Activated CD8-positive, alpha-beta T cell treated with anti-CD3 and anti-CD28 coated beads for 36 hours (primary cell): Measurements from ENCODE around the gene CIDEC. TPM values are rescaled to one million over a fixed set of nuclear protein-coding genes. Genes with fewer than 3 reads are reported as not detected.
"Not testable (repeated sequence)": the region's sequence is repeated elsewhere in the genome, so short reads cannot be mapped to it uniquely, and the experiment has no call there.

ENCODE experiments used
- ATAC-seq: fragments of 200-7000 bp; cut with Tn5 transposase; one replicate; pipeline ENCODE4 v1.10.0; 2021; ENCODE audit warnings: mild to moderate bottlenecking, moderate library complexity
- CTCF ChIA-PET: fragments of 350-600 bp; sonication (Branson Sonifier 250); formaldehyde crosslinking; loops from one replicate; lab custom pipeline; 2021; ENCODE audit warnings: antibody characterized with exemption; lab: Charles Lee
- POLR2A ChIA-PET: fragments of 350-600 bp; sonication (Branson Sonifier 250); formaldehyde crosslinking; loops from one replicate; lab custom pipeline; 2021; ENCODE audit warnings: antibody characterized with exemption; lab: Charles Lee
- DNase-seq: peaks from one replicate; pipeline ENCODE4 v3.0.0-alpha.2; 2020
- H3K27ac Mint-ChIP-seq: one replicate; pipeline ENCODE4 v1.8.0; 2021; ENCODE audit warnings: mild to moderate bottlenecking, mixed read lengths
- H3K27me3 Mint-ChIP-seq: one replicate; pipeline ENCODE4 v1.8.0; 2021; ENCODE audit warnings: mixed read lengths
- H3K36me3 Mint-ChIP-seq: one replicate; pipeline ENCODE4 v1.8.0; 2021; ENCODE audit warnings: low read depth, mixed read lengths
- H3K4me1 Mint-ChIP-seq: one replicate; pipeline ENCODE4 v1.8.0; 2021; ENCODE audit warnings: low read depth, mixed read lengths
- H3K4me3 Mint-ChIP-seq: one replicate; pipeline ENCODE4 v1.8.0; 2021; ENCODE audit warnings: mild to moderate bottlenecking, moderate library complexity, mixed read lengths
- H3K9me3 Mint-ChIP-seq: one replicate; pipeline ENCODE4 v1.8.0; 2021; ENCODE audit warnings: mixed read lengths
- intact Hi-C: fragments of 100-400 bp; cut with micrococcal nuclease; formaldehyde crosslinking; loops from one replicate; pipeline ENCODE4 v1.10.0; 2022
- total RNA-seq, 2 experiments: library from RNA; stranded (reverse); gene quantifications; one replicate each; pipeline ENCODE4 v1.2.3, GENCODE V29; 2021
- TF ChIP-seq, protein P1 (sequence below): fragments of 200-600 bp; IDR thresholded peaks from one replicate; pipeline ENCODE4 v1.8.0; 2022; ENCODE audit warnings: antibody characterized with exemption, mild to moderate bottlenecking

CIDEC gene
- total RNA-seq, 2 experiments from 2014 or later = not detected

DNA sequence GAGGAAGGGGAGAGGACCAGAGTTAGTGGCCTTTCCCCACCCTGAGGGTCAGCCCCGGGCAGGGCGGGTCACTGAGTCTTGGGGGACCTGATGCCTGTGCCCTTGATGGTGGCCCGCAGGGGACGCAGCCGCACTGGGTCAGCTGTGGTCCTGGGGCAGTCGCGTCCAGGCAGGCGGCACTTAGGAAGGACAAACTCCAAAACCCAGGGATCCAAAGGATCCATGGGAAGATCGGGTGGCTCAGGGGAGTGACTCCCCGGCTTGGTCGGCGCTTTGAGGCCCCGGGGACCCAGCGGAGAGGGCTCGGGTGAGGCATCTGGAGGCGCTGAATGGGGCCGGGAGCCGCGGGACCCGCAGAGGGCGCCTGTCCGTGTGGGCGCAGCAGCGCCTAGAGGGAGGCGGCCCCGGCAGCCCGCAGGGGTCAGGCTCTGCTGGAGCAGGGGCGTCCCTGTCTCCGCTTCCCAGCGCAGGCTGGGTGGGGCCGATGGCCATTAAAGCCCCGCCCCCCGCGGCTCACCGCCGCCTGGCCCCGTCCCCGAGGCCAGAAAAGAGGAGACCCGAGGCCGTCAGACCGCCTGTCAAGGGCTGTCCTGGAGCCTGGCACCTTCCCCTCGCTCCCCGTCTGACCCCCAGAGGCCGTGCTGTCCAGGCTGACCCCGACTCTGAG, 17.5 kb downstream of the CIDEC start:
- H3K27ac Mint-ChIP-seq = no peak overlapping the region
- no peaks in the 10 kb centered on the region for H3K36me3 Mint-ChIP-seq
- DNase-seq (peak; percentile 46), ATAC-seq (peak; percentile 90)
- intact Hi-C loops = no loop called here
- H3K4me1 Mint-ChIP-seq = no peaks in the 10 kb centered on the region
- ChIA-PET POLR2A (no interaction called here), CTCF (no interaction called here)
- TF ChIP-seq, protein P1, sequence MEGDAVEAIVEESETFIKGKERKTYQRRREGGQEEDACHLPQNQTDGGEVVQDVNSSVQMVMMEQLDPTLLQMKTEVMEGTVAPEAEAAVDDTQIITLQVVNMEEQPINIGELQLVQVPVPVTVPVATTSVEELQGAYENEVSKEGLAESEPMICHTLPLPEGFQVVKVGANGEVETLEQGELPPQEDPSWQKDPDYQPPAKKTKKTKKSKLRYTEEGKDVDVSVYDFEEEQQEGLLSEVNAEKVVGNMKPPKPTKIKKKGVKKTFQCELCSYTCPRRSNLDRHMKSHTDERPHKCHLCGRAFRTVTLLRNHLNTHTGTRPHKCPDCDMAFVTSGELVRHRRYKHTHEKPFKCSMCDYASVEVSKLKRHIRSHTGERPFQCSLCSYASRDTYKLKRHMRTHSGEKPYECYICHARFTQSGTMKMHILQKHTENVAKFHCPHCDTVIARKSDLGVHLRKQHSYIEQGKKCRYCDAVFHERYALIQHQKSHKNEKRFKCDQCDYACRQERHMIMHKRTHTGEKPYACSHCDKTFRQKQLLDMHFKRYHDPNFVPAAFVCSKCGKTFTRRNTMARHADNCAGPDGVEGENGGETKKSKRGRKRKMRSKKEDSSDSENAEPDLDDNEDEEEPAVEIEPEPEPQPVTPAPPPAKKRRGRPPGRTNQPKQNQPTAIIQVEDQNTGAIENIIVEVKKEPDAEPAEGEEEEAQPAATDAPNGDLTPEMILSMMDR = peak; percentile 39
- no peaks in the 10 kb centered on the region for H3K9me3 Mint-ChIP-seq
- peaks cover 7% of the 10 kb centered on the region for H3K27me3 Mint-ChIP-seq
- H3K4me3 Mint-ChIP-seq = no peak overlapping the region

DNA sequence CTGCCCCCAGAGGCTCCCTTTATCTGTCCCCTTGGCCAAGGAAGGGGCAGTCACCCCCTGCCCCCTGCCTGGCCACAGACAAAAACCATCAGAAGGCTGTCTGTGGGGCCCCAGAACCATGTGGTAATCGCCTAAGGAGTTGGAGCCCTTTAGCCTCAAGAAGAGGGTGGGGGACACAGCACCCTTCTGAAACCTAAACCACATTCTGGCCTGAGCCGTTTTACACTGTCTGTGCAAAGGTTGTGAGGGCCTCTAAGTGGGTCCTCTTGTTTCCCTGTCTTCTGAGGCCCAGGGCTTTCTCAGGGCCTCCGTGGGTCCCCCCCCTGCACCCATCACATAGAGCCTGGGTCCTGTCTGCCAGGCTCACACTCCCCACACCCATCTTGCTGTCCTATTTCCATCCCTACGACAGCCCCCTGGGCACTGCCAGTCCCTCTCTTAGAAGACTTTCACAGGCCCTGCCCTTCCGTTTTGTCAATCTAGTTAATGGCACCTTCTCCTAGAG, 18.4 kb downstream of the CIDEC start:
- intact Hi-C loops = no loop called here
- CTCF ChIA-PET = no interaction called here
- ATAC-seq (no peak), DNase-seq (no peak)
- Mint-ChIP-seq H3K4me1 (no peaks in the 10 kb centered on the region), H3K4me3 (no peak overlapping the region), H3K27me3 (peaks cover 7% of the 10 kb centered on the region), H3K27ac (no peak overlapping the region), H3K9me3 (no peaks in the 10 kb centered on the region), H3K36me3 (no peaks in the 10 kb centered on the region)
- POLR2A ChIA-PET = no interaction called here
- TF ChIP-seq, protein P1 = no peak

DNA sequence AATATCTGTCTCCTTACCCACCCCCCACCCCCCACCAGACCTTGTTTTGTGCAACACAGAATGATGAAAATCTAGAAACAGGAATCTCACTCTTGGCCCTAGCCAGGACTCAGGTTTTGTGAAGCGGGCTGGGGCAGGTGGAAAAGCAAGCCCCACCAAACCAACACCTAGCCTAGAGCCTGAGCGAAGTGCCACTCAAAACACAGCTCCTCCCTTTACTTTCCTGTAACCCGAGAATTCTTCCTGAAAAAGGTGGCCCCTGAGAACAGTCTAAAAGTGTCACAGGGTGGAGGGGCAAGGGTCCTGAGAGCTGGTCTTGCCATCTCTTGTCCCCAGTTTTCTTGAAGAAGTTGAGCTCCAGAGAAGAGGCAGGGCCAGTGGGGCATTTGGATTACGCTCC, 18.9 kb downstream of the CIDEC start:
- DNase-seq (no peak), ATAC-seq (no peak)
- Mint-ChIP-seq H3K4me1 (no peaks in the 10 kb centered on the region), H3K4me3 (no peak overlapping the region), H3K27me3 (peaks cover 7% of the 10 kb centered on the region), H3K9me3 (no peaks in the 10 kb centered on the region), H3K36me3 (no peaks in the 10 kb centered on the region), H3K27ac (no peak overlapping the region)
- intact Hi-C loops = no loop called here
- ChIA-PET POLR2A (no interaction called here), CTCF (no interaction called here)
- TF ChIP-seq, protein P1 = no peak

DNA sequence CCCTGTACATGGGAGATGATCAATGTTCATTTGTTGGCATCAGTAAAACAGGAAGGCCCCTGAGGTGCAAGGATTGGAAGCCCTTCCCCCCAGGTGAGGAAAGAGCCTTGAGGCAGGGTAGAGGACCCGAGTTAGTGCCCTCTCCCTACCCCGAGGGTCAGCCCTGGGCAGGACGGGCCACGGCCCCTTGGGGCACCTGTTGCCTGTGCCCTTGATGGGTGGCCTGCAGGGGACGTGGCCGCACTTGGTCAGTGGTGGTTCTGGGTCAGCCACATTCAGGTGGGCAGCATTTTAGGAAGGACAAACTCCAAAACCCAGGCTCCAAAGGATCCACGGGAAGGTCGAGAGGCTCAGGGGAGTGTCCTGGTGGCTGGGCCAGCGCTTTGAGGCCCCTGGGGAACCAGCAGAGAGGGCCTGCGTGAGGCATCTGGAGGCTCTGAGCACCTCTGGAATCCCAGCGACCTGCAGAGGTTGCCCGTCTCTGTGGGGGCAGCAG, 20.5 kb downstream of the CIDEC start:
- CTCF ChIA-PET = no interaction called here
- POLR2A ChIA-PET = no interaction called here
- no peaks in the 10 kb centered on the region for H3K4me1 Mint-ChIP-seq
- DNase-seq (no peak), ATAC-seq (no peak)
- intact Hi-C loops = no loop called here
- H3K9me3 Mint-ChIP-seq = no peaks in the 10 kb centered on the region
- TF ChIP-seq, protein P1 = no peak
- H3K27ac Mint-ChIP-seq = no peak overlapping the region
- peaks cover 7% of the 10 kb centered on the region for H3K27me3 Mint-ChIP-seq
- no peak overlapping the region for H3K4me3 Mint-ChIP-seq
- no peaks in the 10 kb centered on the region for H3K36me3 Mint-ChIP-seq

DNA sequence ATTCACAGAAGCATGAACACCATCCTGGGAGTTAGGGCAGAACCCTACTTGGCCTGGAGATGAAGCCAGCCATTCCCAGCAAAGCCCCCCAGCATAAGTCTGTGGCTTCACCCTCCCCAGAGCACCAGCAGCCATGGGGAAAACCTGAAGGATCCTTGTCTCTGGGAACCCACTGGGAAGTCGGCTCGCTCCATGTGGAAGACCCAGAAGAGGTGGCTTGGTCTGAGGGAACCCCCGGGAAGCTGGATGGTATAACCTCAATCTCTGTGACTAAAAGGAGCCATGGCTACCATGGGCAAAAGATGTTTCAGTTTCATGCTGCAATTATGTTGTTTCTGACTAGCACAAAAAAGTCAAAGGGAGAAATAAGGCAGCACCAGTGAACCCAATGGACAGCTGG, 24.5 kb downstream of the CIDEC start:
- TF ChIP-seq, protein P1 = no peak
- no peak for DNase-seq
- no peak for ATAC-seq
- Mint-ChIP-seq H3K9me3 (no peaks in the 10 kb centered on the region), H3K4me1 (no peaks in the 10 kb centered on the region), H3K36me3 (no peaks in the 10 kb centered on the region), H3K27me3 (no peaks in the 10 kb centered on the region), H3K27ac (no peak overlapping the region), H3K4me3 (no peak overlapping the region)
- ChIA-PET POLR2A (no interaction called here), CTCF (interaction anchor here (0.9 kb wide), 1 partner anchor 353 kb away, joined by 3 read pairs; no protein-coding TSS in a partner anchor)
- intact Hi-C loops = no loop called here

DNA sequence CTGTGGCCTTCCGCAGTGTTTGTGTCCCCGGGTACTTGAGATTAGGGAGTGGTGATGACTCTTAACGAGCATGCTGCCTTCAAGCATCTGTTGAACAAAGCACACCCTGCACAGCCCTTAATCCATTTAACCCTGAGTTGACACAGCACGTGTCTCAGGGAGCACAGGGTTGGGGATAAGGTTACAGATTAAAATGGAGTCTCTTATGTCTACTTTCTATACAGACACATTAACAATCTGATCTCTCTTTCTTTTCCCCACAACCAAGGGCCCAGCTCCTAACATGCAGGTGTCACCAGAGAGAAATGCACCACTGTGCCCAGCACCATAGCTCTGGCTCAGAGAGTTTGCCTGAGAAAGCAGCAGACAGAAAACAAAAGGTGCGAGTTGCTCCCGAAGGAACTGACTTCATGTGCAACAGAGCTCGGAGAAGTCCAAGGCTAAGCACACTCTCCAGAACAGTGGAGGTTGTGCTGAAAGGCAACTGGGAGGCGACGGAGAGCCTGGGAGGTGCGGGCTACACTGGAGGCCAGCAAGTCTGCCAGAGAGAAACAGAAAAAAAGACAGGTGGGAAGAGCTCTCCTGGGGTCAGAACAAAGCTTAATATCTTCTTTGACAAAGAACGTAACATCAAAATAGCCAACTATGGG, 25.6 kb downstream of the CIDEC start:
- intact Hi-C loops, H3K4me1 Mint-ChIP-seq, H3K36me3 Mint-ChIP-seq, H3K27ac Mint-ChIP-seq, H3K27me3 Mint-ChIP-seq, DNase-seq, H3K4me3 Mint-ChIP-seq, POLR2A ChIA-PET, ATAC-seq, H3K9me3 Mint-ChIP-seq: not testable (repeated sequence)
- CTCF ChIA-PET = interaction anchor here (0.7 to 0.9 kb wide), 2 partner anchors 9 to 351 kb away, joined by 3 read pairs; no protein-coding TSS in a partner anchor
